GM12878 (cell line): ENCODE data around the gene WNK2.

Experiments used
- CHD4 ChIP-seq: fragments of 200-600 bp; sonication (generic); IDR thresholded peaks from 2 replicates; pipeline ENCODE4 v1.6.1; 2016; ENCODE audit warnings: mild to moderate bottlenecking
- FOXM1 ChIP-seq: IDR thresholded peaks from 2 replicates; pipeline ENCODE4 v1.6.1; 2012; ENCODE audit warnings: low read depth, mild to moderate bottlenecking, inconsistent platforms, low read length, moderate library complexity
- KDM1A ChIP-seq: fragments of 200-600 bp; sonication (generic); IDR thresholded peaks from 2 replicates; pipeline ENCODE4 v1.6.1; 2016; ENCODE audit warnings: borderline replicate concordance
- REST ChIP-seq: IDR thresholded peaks from 2 replicates; pipeline ENCODE4 v1.6.1; 2012; ENCODE audit warnings: mild to moderate bottlenecking, low read depth, low read length
- TARDBP ChIP-seq: IDR thresholded peaks from 2 replicates; pipeline ENCODE4 v1.6.1; 2016; ENCODE audit warnings: borderline replicate concordance
- ZBTB33 ChIP-seq: fragments of 450-650 bp; IDR thresholded peaks from 2 replicates; pipeline ENCODE4 v1.6.1; 2017; ENCODE audit warnings: mild to moderate bottlenecking

- TF ChIP-seq KDM1A (no peak), ZBTB33 (no peak), TARDBP (no peak), CHD4 (no peak), FOXM1 (no peak), REST (no peak)
Measured at GRCh38 chr9:93231716-93232115, 47.8 kb downstream of the WNK2 start.
